Measurements from ENCODE around the gene TRPM2.

DNA sequence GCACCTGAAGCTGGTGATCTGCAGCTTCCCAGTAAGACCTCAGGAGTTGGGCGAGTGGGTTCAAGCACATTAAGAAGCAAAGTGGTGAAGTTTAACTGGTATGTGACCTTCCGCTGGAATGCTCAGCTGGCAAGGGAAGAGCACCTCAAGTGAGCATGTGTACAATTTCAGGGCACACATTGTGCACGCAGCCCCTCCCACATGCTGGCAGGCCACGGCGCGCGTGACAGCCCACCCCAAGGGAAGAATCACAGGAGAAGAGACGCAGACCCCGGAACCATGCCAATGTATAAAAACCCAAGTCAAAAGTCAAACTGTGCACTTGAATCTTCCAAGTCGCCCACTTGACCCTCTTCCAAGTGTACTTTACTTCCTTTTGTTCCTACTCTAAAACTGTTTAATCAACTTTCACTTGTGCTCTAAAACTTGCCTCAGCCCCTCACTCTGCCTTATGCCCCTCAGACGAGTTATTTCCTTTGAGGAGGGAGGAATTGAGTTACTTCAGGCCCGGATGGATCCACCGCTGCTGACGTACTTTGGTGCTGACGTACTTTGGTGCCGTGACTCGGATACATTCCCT lies 121.9 kb downstream of the TRPM2 start:
- TF ChIP-seq YY1 (IDR thresholded peaks at IDR 0.05; ENCODE audit: extremely low read depth, insufficient replicate concordance, low read depth, low read length) (no peak), POLR2A (IDR thresholded peaks at IDR 0.05; ENCODE audit: borderline replicate concordance, extremely low read depth, insufficient read depth, insufficient read length) (no peak), POLR2AphosphoS5 (IDR thresholded peaks at IDR 0.05; ENCODE audit: low read depth, low read length) (no peak), EGR1 (IDR thresholded peaks at IDR 0.05; ENCODE audit: low read depth) (no peak), SP1 (IDR thresholded peaks at IDR 0.05; ENCODE audit: low read depth) (no peak), CBX3 (IDR thresholded peaks at IDR 0.05; ENCODE audit: low read depth) (no peak)
- TF ChIP-seq, protein P1, sequence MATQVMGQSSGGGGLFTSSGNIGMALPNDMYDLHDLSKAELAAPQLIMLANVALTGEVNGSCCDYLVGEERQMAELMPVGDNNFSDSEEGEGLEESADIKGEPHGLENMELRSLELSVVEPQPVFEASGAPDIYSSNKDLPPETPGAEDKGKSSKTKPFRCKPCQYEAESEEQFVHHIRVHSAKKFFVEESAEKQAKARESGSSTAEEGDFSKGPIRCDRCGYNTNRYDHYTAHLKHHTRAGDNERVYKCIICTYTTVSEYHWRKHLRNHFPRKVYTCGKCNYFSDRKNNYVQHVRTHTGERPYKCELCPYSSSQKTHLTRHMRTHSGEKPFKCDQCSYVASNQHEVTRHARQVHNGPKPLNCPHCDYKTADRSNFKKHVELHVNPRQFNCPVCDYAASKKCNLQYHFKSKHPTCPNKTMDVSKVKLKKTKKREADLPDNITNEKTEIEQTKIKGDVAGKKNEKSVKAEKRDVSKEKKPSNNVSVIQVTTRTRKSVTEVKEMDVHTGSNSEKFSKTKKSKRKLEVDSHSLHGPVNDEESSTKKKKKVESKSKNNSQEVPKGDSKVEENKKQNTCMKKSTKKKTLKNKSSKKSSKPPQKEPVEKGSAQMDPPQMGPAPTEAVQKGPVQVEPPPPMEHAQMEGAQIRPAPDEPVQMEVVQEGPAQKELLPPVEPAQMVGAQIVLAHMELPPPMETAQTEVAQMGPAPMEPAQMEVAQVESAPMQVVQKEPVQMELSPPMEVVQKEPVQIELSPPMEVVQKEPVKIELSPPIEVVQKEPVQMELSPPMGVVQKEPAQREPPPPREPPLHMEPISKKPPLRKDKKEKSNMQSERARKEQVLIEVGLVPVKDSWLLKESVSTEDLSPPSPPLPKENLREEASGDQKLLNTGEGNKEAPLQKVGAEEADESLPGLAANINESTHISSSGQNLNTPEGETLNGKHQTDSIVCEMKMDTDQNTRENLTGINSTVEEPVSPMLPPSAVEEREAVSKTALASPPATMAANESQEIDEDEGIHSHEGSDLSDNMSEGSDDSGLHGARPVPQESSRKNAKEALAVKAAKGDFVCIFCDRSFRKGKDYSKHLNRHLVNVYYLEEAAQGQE (IDR thresholded peaks at IDR 0.05; ENCODE audit: low read depth) = no peak
- TF ChIP-seq, protein P2, sequence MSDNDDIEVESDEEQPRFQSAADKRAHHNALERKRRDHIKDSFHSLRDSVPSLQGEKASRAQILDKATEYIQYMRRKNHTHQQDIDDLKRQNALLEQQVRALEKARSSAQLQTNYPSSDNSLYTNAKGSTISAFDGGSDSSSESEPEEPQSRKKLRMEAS (IDR thresholded peaks at IDR 0.05) = no peak
- TF ChIP-seq, protein P3, sequence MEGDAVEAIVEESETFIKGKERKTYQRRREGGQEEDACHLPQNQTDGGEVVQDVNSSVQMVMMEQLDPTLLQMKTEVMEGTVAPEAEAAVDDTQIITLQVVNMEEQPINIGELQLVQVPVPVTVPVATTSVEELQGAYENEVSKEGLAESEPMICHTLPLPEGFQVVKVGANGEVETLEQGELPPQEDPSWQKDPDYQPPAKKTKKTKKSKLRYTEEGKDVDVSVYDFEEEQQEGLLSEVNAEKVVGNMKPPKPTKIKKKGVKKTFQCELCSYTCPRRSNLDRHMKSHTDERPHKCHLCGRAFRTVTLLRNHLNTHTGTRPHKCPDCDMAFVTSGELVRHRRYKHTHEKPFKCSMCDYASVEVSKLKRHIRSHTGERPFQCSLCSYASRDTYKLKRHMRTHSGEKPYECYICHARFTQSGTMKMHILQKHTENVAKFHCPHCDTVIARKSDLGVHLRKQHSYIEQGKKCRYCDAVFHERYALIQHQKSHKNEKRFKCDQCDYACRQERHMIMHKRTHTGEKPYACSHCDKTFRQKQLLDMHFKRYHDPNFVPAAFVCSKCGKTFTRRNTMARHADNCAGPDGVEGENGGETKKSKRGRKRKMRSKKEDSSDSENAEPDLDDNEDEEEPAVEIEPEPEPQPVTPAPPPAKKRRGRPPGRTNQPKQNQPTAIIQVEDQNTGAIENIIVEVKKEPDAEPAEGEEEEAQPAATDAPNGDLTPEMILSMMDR (IDR thresholded peaks at IDR 0.05 in 2 of 3, conservative IDR thresholded peaks at IDR 0.05 in 1 of 3; ENCODE audit: borderline replicate concordance in 1 of 3, insufficient read depth in 1 of 3, low read depth in 2 of 3, low read length in 2 of 3) = no peak
